ENCODE results near the gene MAS1L. TPM values are rescaled to one million over a fixed set of nuclear protein-coding genes. Genes with fewer than 3 reads are reported as not detected.

The MAS1L gene
- total RNA-seq, 1 experiment from 2014 or later = not detected

DNA sequence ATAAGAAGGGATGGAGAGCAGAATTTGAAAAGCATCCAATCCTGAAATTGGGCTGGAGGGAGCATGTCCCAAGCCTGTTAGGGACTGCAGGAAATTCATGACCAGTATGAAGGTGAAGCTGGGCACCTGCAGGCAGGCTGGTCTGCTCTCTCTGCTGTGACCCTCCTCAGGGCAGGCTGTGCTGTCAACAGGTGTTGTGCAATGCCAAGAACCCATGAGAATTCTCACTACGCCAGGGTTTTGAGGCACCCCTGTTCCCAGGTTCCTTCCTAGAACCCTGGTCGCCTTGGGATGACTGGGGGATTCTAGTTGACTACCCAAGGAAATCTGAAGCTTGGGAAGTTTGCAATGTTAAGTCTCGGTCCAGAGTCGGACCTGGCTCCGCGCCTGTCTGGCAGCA lies 13.3 kb upstream of the MAS1L start:
- Histone ChIP-seq H3K4me3 (ENCODE audit: insufficient read depth, low read depth, low read length) (no peak overlapping the region), H3K27me3 (ENCODE audit: control insufficient read depth, insufficient read depth, low read length) (no peaks in the 10 kb centered on the region), H3K36me3 (replicated peaks; ENCODE audit: control insufficient read depth, insufficient read depth, low read length) (no peaks in the 10 kb centered on the region)
- no peak for DNase-seq

DNA sequence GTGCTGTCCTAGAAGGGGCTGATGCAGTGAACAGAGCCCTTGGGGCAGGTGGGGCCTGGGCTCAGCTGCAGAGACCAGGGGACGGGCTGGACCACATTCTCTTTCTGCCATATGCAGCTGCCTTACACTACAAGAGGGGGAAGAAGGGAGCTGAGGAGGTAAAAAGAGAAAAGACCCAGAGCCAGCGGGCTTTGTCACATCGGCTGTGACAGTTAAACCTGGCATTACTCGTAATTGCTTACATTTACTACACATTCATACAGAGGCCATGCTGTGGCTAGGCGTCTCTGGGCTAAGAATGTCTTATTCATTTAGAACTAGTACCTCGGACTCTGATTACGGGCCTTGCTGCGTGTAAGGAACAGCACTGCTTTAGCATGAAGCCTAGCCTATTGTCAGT lies 12.8 kb upstream of the MAS1L start:
- no peak for DNase-seq
- Histone ChIP-seq H3K4me3 (ENCODE audit: insufficient read depth, low read depth, low read length) (no peak overlapping the region), H3K27me3 (ENCODE audit: control insufficient read depth, insufficient read depth, low read length) (no peaks in the 10 kb centered on the region), H3K36me3 (replicated peaks; ENCODE audit: control insufficient read depth, insufficient read depth, low read length) (no peaks in the 10 kb centered on the region)

DNA sequence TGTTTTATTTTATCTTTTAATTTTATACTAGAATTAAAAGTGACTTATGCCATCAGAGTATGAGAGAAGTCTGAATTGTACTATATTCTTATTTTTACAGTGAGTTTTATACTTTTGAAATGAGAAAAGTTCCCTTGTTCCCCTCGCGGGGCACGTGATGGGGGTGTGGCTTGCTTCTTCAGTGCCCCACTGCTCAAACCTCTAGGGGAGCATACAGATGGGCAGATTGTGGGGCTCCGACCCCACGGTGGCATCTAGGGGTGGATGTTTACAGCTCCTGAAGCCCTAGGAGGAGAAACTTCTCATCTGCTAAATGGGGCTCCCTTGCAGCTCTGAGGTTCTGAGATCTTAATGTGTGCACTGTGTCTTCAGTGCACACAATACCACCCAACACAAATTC lies 11.9 kb upstream of the MAS1L start:
- no peaks in the 10 kb centered on the region for H3K27me3 ChIP-seq (ENCODE audit: control insufficient read depth, insufficient read depth, low read length)
- no peaks in the 10 kb centered on the region for H3K36me3 ChIP-seq (replicated peaks; ENCODE audit: control insufficient read depth, insufficient read depth, low read length)
- no peak for DNase-seq
- no peak overlapping the region for H3K4me3 ChIP-seq (ENCODE audit: insufficient read depth, low read depth, low read length)

DNA sequence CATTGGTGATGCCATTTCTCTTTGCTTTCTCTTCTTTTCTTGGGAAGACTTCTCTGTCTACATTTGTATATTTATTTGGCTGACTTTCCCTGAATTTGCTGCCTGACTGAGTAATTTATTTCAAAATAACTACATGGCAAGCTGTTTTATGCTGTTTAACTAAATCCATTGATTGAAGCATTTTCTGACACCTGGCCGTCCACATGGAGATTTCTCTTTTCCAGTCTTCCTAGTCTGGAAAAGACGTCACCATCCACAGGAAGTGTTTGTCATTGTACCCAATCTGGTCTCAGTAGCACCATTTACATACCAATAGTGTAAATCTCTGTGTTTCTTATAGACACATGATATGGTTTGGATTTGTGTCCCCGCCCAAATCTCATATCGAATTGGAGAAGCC lies 9.2 kb upstream of the MAS1L start:
- no peaks in the 10 kb centered on the region for H3K27me3 ChIP-seq (ENCODE audit: control insufficient read depth, insufficient read depth, low read length)
- no peak for DNase-seq
- H3K4me3 ChIP-seq (ENCODE audit: insufficient read depth, low read depth, low read length) = no peak overlapping the region
- H3K36me3 ChIP-seq (replicated peaks; ENCODE audit: control insufficient read depth, insufficient read depth, low read length) = no peaks in the 10 kb centered on the region

DNA sequence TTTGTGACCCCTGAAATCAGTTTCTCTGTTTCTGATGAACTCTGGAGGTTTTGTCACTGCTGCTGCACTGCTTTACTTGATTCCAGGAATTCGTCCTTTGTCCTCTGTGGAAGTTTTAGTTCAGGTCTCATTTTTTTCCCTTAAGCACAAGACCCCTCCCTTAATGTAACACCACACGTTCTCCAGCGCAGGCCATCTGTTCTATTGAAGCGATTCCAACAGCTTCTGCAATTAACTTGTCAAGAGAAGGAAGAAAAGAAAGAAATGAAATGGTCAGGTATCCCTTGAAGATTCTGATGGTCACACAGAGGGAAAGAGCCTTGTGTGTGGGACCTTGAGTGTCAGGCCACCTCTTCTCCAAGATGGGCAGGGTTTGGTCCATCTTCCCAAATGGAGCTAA lies 7.8 kb upstream of the MAS1L start:
- no peak overlapping the region for H3K4me3 ChIP-seq (ENCODE audit: insufficient read depth, low read depth, low read length)
- DNase-seq = no peak
- no peaks in the 10 kb centered on the region for H3K27me3 ChIP-seq (ENCODE audit: control insufficient read depth, insufficient read depth, low read length)
- H3K36me3 ChIP-seq (replicated peaks; ENCODE audit: control insufficient read depth, insufficient read depth, low read length) = no peaks in the 10 kb centered on the region

DNA sequence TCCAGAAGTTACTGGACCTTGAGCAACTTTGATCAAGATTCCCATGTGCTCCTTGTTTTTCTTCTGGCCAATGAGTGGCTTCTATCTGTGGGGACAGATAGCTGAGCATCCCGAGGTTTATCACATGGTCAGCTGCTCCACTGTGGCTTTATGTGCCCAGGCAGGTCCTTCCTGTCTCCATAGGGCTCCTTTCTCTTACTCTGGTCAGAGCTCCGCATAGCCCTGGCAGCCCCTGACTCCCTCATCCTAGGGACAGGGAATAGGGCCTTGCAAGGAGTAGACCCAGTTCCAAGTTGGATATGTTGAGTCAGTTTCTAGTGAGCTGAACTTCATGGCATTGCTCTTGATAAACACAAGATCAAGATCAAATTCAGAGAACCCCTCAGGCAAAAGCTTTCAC lies 6.4 kb upstream of the MAS1L start:
- DNase-seq = no peak
- H3K4me3 ChIP-seq (ENCODE audit: insufficient read depth, low read depth, low read length) = no peak overlapping the region
- no peaks in the 10 kb centered on the region for H3K27me3 ChIP-seq (ENCODE audit: control insufficient read depth, insufficient read depth, low read length)

DNA sequence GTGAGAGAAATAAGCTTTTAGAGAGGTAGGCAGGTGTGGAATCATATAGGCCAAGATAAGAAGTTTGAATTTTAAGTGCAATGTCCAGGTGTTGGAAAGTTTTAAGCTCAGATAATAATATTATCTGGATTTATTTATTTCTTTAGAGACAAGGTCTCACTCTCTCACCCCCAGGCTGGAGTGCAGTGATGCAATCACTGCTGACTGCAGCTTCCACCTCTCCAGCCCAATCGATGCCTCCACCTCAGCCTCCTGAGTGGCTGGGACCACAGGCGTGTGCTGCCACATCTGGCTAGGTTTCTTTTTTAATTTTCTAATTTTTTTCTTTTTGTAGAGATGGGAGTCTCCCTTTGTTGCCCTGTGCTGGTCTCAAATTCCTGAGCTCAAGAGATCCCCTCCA lies 5.5 kb upstream of the MAS1L start:
- Histone ChIP-seq H3K4me3 (ENCODE audit: insufficient read depth, low read depth, low read length) (no peak overlapping the region), H3K36me3 (replicated peaks; ENCODE audit: control insufficient read depth, insufficient read depth, low read length) (no peaks in the 10 kb centered on the region), H3K27me3 (ENCODE audit: control insufficient read depth, insufficient read depth, low read length) (no peaks in the 10 kb centered on the region)
- DNase-seq = no peak

More for the DNA sequence above, 6.4 kb upstream of the MAS1L start:
- H3K36me3 ChIP-seq (replicated peaks; ENCODE audit: control insufficient read depth, insufficient read depth, low read length) = no peaks in the 10 kb centered on the region

DNA sequence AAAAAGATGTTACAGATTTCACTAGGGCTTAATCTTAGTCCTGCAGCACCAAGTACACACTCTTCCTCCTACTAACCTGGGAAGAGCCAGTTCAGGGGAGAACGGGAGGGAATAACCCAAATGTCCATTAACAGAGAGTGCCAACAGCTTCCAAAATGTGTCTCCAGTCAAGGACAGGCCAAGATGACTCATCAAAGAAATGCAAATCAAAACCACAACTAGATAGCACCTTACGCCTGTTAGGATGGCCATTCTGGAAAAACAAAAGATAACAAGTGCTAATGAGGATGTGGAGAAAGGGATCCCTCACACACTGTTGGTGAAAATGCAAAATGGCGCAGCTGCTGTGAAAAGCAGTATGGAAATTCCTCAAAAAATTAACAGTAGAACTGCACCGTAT lies 3.8 kb upstream of the MAS1L start:
- no peak overlapping the region for H3K4me3 ChIP-seq (ENCODE audit: insufficient read depth, low read depth, low read length)
- DNase-seq = no peak
- H3K36me3 ChIP-seq (replicated peaks; ENCODE audit: control insufficient read depth, insufficient read depth, low read length) = no peaks in the 10 kb centered on the region
- H3K27me3 ChIP-seq (ENCODE audit: control insufficient read depth, insufficient read depth, low read length) = no peaks in the 10 kb centered on the region

DNA sequence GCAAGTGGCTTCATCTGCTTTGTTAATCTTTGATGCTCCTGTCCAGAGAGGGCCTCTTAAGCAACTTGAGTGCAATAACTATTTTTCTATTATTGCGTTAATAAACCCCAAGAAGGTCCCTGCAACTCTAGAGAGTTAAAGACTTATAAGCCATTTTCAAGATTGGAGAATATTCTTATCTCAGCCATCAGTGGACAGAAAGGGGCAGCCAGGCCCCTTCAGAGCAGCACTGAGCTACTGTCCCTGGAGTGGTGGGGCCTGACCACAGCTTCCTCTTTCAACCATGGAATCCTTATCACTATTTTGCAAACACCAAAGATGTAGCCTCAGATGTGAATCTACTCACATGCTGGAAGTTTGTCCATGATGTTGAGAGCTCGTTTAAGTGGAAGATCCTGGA lies 2.8 kb upstream of the MAS1L start:
- H3K27me3 ChIP-seq (ENCODE audit: control insufficient read depth, insufficient read depth, low read length) = no peaks in the 10 kb centered on the region
- H3K36me3 ChIP-seq (replicated peaks; ENCODE audit: control insufficient read depth, insufficient read depth, low read length) = no peaks in the 10 kb centered on the region
- no peak overlapping the region for H3K4me3 ChIP-seq (ENCODE audit: insufficient read depth, low read depth, low read length)
- DNase-seq = no peak

DNA sequence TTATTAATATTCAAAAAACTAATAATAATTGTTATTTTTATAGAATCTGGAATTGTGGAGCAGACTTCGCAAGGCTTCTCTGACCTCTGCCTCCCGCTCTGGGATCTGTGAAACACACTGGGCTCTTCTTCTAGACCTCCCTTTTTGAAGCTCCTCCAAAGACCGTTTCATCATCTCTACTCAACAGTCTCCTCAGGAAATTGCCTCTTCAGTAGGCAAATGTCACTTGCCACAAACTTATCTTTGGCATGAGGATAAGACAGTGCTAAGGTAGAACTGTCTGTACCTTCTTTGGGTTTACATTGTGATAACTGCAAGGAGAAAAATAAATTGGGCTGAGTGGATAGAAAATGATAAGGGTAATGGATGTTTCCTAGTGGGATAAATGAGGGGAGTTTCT lies 2.3 kb upstream of the MAS1L start:
- no peak overlapping the region for H3K4me3 ChIP-seq (ENCODE audit: insufficient read depth, low read depth, low read length)
- DNase-seq = no peak
- H3K36me3 ChIP-seq (replicated peaks; ENCODE audit: control insufficient read depth, insufficient read depth, low read length) = no peaks in the 10 kb centered on the region
- no peaks in the 10 kb centered on the region for H3K27me3 ChIP-seq (ENCODE audit: control insufficient read depth, insufficient read depth, low read length)

DNA sequence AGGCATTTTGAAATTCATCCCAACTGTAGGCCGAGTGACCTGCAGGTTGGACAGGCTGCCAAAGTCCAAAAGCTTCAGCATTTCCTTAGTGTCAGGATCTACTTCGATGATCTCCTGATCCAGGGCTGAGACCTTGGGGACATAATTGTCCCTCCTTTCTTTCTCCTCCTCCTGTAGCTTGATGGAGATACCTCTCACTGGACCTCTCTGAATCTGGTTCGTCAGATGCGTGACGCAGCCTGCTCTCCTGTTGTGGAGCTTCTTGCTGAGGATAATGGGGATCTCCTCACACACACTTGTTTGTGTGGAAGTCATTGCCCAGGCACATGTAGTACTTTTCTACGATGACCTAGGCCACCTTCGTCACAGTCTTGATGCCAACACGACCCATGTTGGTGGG lies 1.5 kb upstream of the MAS1L start:
- H3K36me3 ChIP-seq (replicated peaks; ENCODE audit: control insufficient read depth, insufficient read depth, low read length) = no peaks in the 10 kb centered on the region
- no peak overlapping the region for H3K4me3 ChIP-seq (ENCODE audit: insufficient read depth, low read depth, low read length)
- no peaks in the 10 kb centered on the region for H3K27me3 ChIP-seq (ENCODE audit: control insufficient read depth, insufficient read depth, low read length)
- DNase-seq = no peak

DNA sequence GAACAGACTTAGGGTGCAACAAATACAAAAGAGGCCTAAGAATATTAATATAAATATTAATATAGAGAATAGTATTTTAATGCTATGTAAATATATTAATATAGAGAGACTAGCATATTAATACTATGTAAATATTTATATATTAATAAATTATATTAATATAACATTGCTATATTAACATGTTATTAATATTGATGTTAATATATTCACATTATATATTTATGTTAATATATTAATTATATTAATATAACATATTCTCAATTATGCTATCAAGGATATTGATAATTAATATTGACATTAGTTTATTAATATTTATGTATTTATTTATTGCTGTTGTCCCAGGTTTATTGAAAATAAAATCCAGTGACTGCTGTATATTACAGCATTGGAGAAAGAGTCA lies 1.1 kb upstream of the MAS1L start:
- Histone ChIP-seq H3K36me3 (replicated peaks; ENCODE audit: control insufficient read depth, insufficient read depth, low read length) (no peaks in the 10 kb centered on the region), H3K27me3 (ENCODE audit: control insufficient read depth, insufficient read depth, low read length) (no peaks in the 10 kb centered on the region), H3K4me3 (ENCODE audit: insufficient read depth, low read depth, low read length) (no peak overlapping the region)
- no peak for DNase-seq

DNA sequence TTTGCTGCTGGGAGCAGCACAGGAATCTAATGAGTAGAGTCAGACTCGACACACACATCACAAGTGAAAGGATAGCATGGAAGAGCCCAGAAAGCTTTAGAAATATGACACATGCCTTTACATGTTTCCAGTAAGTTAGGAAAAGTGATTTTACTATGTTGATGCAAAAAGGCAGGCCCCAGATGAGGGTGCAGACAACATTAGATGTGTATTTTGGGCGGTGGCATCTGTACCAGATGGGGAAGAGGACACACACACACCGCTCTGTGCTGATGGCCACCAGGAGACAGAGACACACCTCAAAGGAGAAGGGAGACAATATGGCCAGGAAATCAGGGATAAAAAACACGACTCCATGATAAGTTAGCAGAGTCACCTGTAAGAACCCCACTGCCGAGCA lies 625 bp downstream of the MAS1L start:
- no peaks in the 10 kb centered on the region for H3K36me3 ChIP-seq (replicated peaks; ENCODE audit: control insufficient read depth, insufficient read depth, low read length)
- H3K4me3 ChIP-seq (ENCODE audit: insufficient read depth, low read depth, low read length) = no peak overlapping the region
- no peak for DNase-seq
- no peaks in the 10 kb centered on the region for H3K27me3 ChIP-seq (ENCODE audit: control insufficient read depth, insufficient read depth, low read length)

DNA sequence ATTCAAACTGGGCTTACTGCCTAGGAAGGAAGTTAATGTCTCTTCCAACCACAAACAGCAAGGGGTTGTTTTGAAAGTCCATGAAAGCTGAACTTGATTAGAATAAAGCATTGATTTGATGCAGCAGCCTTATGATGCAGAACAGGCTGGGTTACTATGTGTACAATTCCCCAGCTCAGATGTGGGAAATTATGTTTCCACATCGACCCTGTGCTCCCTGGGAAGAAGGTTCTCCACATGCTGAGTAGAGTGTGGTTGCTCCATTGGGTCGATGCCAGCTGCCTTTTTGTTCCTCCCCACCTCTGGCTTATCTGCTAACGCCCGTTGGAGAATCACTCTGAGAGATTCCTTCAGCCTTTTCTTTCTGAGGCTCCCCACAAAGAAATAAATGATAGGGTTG lies 1.2 kb downstream of the MAS1L start:
- Histone ChIP-seq H3K36me3 (replicated peaks; ENCODE audit: control insufficient read depth, insufficient read depth, low read length) (no peaks in the 10 kb centered on the region), H3K27me3 (ENCODE audit: control insufficient read depth, insufficient read depth, low read length) (no peaks in the 10 kb centered on the region), H3K4me3 (ENCODE audit: insufficient read depth, low read depth, low read length) (no peak overlapping the region)
- no peak for DNase-seq

DNA sequence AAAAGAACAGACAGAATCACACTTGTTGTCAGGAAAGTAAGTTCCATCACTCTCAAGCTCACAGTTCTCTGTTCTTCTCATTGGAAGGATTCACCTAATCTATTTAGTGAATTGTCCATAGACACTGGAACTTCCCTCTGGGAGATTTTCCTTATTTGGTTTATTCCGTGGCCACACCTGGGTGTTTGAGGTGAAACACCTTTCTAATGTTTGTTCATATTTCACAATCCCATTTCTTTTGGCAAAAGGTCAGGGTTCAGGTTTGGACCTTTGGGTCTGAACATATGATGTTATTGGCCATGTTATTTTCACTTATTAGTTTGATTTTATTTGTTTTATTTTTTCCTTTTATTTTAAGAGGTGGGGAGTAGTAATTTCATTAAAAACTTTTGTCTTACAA lies 4.0 kb downstream of the MAS1L start:
- Histone ChIP-seq H3K36me3 (replicated peaks; ENCODE audit: control insufficient read depth, insufficient read depth, low read length) (no peaks in the 10 kb centered on the region), H3K27me3 (ENCODE audit: control insufficient read depth, insufficient read depth, low read length) (no peaks in the 10 kb centered on the region), H3K4me3 (ENCODE audit: insufficient read depth, low read depth, low read length) (no peak overlapping the region)
- DNase-seq = no peak

DNA sequence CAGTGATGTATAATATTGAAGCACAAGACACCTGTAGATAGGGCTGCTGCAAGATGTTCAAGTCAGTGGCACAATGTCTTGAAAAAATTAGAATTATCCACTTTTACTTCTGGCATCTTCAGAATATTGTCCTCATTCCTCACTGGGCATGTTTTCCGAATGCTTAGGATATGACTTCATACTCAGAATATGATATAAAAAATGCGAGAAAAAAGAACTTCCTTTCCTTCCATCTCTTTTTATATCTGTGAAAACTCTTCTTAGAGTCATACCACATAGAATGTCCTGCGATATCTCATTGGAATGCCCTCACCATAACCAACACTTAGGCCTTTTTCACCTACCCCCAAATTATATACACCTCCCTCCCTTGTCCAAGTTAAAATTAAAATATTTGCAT lies 4.6 kb downstream of the MAS1L start:
- Histone ChIP-seq H3K4me3 (ENCODE audit: insufficient read depth, low read depth, low read length) (no peak overlapping the region), H3K27me3 (ENCODE audit: control insufficient read depth, insufficient read depth, low read length) (no peaks in the 10 kb centered on the region), H3K36me3 (replicated peaks; ENCODE audit: control insufficient read depth, insufficient read depth, low read length) (no peaks in the 10 kb centered on the region)
- no peak for DNase-seq

Measured in H7 (cell line).